DMS 273 (cell line): Measurements from ENCODE around the gene TENM4.
A peak's percentile ranks its signal among the peaks of the same experiment; 100 is the strongest.

ENCODE experiments used
- DNase-seq: peaks from one replicate; lab custom pipeline; 2025; ENCODE audit not compliant: unreplicated experiment; lab: John Stamatoyannopoulos, UW

TENM4 gene

GRCh38 chr11:78732246-78732645 is 708.6 kb downstream of the TENM4 start:
- DNase-seq: no peak

GRCh38 chr11:78731027-78731426 is 709.8 kb downstream of the TENM4 start:
- no peak for DNase-seq

- no peak for DNase-seq
Observed at GRCh38 chr11:78730267-78730824, 710.5 kb downstream of the TENM4 start.

DNA sequence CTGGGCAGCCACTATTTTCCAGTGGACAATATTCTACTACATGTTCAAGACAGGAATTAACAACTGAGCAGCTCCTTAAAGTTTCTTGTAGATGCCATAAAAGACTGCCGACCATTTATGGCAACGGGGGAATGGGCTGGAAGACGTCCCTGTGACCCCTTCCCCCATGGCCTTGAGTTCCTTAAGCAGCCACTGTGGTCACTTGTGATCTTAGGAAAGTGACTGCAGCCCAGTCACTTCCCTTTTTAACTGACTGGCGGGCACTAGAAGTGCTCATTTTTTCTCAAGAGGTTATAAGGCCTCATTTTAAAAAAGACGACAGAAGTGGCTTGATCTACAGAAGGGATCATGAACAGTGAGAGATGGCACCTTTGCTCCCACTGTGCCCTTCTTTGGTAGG is 713.0 kb downstream of the TENM4 start:
- DNase-seq: no peak

DNA sequence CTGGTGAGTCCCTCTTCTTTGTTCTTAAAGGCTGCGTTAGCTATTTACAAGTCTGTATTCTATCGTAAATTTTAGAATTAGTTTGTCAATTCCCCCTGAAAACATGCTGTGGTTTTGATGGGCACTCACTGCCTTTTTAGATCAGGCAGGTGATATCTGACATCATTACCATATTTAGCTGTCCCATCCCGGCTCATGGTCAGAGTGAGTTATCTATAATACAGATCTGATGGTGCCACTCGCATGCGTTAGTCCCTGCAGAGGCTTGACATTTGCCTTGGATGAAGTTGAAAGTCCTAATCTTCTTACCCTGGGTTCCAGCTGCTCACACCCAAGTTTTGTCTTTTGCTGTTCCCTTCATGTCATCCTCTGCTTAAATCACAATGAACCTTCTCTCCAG is 715.6 kb downstream of the TENM4 start:
- DNase-seq: no peak

DNA sequence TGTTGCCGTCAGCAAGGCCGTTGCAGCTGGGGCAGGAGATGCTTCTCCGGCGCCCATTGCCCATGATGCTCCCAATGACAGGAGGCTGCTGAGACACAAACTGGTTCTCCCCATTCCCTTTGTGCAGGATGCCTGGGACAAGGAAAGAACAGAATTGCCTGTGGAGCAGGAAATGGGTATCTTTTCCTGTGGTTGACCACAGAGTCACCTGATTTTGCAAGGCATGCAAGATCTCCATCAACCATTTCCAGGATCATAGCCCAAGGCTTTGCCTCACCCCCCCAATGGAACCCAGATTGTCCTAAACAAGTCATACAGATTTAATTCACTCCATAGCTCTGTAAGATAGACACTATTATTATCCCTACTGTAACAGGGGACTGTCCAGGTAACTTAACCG is 718.0 kb downstream of the TENM4 start:
- no peak for DNase-seq

DNA sequence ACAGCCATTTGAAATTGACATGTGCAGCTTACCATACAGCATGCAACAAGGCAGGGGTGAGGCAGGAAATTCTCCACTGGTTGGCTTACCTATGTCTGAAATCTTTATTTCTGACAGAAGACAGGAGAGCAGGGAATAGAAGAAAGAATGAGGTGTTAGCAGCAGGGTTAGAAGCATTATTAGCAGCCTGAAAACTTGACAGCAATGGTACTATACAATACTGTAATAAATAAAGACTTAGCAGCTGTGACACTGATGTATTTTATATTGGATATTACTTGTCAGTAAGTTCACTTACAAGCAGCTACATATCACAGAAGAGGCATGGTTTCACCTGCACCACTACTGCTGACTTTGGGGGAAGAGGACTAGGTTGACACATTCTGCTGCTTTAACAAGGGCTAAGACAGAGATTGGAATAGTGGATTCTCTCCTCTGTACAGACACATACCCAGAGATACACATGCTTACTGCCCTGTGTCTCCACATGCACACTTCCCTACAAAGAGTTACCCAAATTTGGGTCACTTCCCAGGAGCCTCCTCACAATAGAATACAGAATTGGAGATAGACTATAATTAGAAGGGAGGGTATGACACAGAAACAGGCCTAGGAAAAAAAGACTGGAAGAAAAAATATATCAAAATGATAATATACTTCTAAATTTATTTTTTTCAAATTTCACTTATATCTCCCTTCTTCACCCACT is 720.4 kb downstream of the TENM4 start:
- DNase-seq: no peak

- no peak for DNase-seq
Observed at GRCh38 chr11:78717041-78717440, 723.8 kb downstream of the TENM4 start.

DNA sequence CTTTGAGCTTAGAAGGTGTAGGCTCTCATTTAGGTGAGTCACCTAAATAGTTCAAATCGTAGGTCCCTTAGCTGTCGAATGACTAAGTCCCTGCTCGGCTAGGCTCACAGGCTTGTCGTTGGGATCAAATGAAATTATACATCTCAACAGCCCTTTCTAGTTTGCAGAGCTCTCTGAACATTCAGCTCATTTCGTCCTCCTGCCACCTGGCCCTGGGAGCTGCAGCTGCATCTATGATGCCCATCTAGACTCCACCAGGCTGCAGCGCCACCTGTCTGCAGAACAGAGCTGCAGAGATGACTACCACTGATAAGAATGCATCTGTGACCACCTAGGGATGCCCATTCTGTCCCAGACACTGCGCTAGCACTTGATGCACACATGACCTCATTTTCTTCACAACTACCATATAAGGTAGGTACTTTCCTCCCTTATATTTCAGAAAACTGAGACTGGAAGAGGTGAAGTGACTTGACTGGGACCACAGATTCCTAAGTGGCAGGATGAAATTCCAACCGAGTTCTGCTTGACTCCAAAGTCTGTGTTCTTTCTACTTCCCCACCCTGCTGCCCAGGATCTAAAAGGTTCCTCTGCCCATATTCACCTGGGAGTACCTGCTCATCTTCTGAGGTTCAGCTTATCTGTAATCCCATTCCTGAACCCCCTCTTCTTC is 725.1 kb downstream of the TENM4 start:
- peak; percentile 82 for DNase-seq

DNA sequence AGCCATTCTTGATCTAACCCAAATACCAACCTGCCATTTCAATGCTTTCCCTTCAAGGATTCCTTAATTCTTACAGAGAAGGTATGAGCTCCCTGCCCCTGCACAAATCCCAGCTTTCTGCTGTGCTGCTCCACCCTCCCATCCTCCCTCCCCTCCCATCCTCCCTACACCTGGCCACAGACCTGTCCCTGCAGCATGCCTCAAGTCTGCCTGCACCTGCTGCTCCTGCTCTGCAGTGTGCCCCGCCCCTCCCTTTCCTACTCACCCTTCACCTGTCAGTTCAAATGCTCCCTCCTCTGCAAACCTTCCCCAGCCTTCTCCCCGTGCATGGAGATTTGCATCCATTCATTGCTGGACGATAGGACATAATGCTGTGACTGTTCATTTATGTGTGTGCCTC is 726.3 kb downstream of the TENM4 start:
- DNase-seq: no peak

- DNase-seq: no peak
Observed at GRCh38 chr11:78711735-78712134, 729.1 kb downstream of the TENM4 start.

DNA sequence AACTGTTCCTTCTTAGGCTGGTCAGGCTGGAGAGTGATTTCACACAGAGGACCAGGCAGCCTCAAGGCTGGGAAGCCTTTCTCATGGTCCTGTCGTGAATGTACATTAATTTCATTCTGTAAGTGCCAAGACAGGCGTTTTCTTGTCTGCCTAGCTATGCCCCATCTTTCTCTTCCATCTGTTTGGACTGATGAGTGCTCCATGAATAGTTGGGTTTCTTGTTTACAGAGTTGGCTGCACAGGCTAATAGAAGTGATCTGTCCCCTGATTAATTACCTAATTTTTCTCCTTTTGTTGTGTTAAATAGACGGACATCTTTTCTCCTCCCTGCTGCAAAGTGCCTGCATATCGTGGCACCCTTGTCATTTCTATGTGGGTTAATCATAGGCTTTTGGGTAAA is 730.4 kb downstream of the TENM4 start:
- no peak for DNase-seq

- DNase-seq: no peak
Observed at GRCh38 chr11:78708388-78708787, 732.4 kb downstream of the TENM4 start.

DNA sequence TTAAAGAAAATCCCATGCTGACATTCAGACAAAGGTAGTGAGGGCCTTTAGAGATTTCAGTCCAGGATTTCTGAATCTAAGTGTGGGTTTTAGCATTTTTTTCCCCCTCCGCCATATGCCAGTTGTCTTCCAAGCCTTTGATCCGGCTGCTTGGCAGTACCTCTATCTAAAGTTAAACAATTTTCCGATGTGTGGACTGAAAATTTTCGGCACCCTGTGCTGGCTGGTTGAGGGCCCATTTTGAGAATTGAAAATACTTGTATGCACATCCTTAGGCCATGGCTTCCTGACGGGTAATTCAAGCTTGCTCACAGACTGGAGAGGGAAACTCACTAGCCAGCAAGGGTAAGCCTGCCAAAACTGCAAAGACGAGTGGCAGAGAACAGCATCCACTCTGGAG is 734.3 kb downstream of the TENM4 start:
- no peak for DNase-seq

DNA sequence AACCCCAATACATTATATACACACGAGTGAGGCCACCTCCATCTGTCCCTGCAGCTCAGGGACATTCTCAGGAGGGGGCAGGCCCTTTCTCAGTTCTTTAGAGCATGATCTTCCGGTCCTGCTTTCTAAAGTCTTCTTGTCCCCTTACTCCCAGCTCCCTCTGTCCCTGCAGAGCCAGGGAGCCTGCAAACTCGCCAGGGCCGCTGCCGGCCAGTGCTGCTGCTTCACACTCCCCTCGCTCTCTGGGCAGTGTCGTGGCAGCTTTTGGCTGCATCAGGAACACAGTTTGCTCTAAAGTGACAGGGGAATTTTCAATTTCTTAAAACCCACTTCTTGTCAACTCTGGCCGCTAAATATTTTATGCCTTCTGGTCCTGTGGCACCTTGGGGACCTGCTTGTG is 736.0 kb downstream of the TENM4 start:
- DNase-seq: no peak

GRCh38 chr11:78699609-78700135 is 741.2 kb downstream of the TENM4 start:
- DNase-seq: no peak

DNA sequence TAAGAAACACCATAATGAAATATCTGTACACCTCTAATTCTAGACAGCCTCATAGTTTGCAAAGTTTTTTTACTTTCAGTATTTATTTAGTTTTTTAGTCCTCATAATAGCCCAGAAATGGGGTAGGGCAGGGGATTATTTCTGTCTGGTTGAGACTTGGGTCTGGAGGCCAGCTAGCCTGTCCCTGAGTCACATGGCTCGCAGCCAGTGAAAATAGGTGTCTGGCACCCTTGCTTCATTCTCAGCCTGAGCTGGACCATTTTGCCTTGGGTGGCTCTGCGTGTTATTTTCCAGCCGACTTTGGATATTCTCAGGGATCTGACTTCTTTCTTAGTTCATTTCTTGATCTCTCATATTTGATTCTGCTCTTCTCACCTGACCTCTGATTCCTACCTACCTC is 742.2 kb downstream of the TENM4 start:
- DNase-seq: no peak

DNA sequence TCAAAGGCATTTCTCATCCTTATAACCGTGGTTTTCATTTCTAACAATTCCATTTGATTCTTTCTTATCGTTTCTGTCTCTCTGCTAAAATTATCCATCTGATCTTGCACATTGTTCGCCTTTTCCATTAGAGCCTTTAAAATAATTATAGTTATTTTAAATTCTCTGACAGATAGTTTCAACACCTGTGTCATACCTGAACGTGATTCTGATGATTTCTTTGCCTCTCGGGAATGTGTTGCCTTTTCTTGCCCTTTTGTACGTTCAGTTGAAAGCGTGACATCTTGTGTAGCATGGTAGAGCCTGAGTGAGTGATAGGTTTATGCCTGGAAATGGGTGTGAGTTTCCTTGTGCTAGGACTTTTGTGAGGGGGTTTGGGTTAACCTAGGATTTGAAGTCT is 744.7 kb downstream of the TENM4 start:
- DNase-seq: no peak

DNA sequence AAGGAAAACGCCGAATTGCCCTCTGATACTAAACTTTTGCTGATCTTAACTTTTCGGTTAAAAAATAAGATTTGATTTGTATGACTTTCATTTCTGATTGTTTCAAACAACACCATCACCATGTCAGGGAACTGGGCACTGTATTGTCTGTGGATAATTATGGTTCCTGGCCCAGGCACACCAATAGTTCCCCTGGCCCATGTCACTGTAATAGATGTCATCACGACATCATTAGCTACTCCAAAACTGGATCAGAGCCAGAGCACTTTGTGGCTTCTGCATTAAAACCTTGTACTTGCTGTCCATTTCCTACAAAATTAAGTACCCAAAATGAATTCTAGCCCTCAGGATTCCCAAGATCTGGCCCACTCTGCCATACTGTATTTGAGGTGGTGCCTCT is 746.7 kb downstream of the TENM4 start:
- DNase-seq: no peak

DNA sequence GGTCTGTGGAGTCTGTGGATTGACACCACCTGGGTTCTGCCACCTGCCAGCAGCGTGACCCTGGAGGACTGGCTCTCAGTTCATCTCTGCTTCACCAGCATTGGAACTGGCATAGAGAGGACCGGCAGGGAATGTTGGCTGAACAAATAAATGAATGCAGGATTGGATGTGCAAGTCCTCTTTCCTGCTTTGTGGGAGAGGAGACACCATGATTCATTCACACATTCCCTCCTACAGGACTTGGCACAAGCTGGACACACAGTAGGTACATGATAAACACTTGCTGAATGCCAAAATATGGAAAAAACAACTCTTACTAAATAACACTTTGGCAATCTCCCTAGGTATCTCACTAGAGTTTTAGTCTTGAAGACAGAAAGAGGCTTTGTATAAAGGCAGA is 749.6 kb downstream of the TENM4 start:
- DNase-seq: no peak

GRCh38 chr11:78690352-78690987 is 750.4 kb downstream of the TENM4 start:
- no peak for DNase-seq

DNA sequence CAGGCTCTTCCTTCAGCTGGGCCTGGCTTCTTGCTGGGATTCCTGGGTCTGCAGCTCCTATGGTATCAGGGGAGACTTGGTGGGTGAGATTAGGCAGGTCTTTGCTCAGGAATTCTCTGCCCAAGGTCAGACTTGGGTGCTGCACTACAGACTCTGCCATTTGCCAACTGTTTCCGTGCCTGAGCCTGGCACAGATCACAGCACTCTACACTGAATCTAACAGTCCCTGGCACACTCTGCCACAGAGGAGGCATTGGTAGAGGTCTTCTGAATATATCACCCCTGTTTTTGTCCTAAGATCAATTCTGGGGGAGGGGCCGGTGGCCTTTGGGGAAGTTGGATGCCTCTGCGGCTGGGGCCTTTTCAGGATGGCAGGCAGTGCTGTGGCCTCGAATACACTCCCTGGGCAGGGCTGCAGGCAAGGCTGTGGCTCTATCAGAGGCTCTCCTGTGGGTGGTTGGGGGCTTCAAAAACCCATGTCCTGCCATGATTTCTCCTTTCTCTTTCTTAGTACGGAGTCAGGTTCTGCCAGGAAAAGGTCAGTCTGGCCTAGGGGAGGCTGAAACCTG is 751.2 kb downstream of the TENM4 start:
- DNase-seq: no peak
